Ecto neural progenitor cell (in vitro differentiated cells): Measurements from ENCODE around the gene CD44.

Source experiments
- DNase-seq: peaks from one replicate; pipeline ENCODE4 v3.0.0-alpha.2; 2018; ENCODE audit warnings: low spot score

Gene CD44

GRCh38 chr11:35158701-35159510, 19.9 kb downstream of the CD44 start:
- no peak for DNase-seq

- no peak for DNase-seq
Measured at GRCh38 chr11:35160246-35160824, 21.4 kb downstream of the CD44 start.

- DNase-seq, result no peak
Measured at GRCh38 chr11:35160902-35161597, 22.1 kb downstream of the CD44 start.

- DNase-seq, result no peak
Measured at GRCh38 chr11:35162745-35163144, 23.8 kb downstream of the CD44 start.

- no peak for DNase-seq
Measured at GRCh38 chr11:35163209-35163608, 24.2 kb downstream of the CD44 start.

- no peak for DNase-seq
Measured at GRCh38 chr11:35163702-35164496, 24.9 kb downstream of the CD44 start.

- DNase-seq, result no peak
Measured at GRCh38 chr11:35165030-35165422, 26.1 kb downstream of the CD44 start.

- DNase-seq, result no peak
Measured at GRCh38 chr11:35165423-35166368, 26.7 kb downstream of the CD44 start.

GRCh38 chr11:35166369-35167360, 27.7 kb downstream of the CD44 start:
- DNase-seq, result no peak

- DNase-seq, result no peak
Measured at GRCh38 chr11:35167426-35167954, 28.5 kb downstream of the CD44 start.

- no peak for DNase-seq
Measured at GRCh38 chr11:35168671-35169070, 29.7 kb downstream of the CD44 start.

- no peak for DNase-seq
Measured at GRCh38 chr11:35169112-35169511, 30.1 kb downstream of the CD44 start.

GRCh38 chr11:35169754-35170153, 30.8 kb downstream of the CD44 start:
- DNase-seq, result no peak

GRCh38 chr11:35170503-35170902, 31.5 kb downstream of the CD44 start:
- no peak for DNase-seq

- no peak for DNase-seq
Measured at GRCh38 chr11:35171226-35171625, 32.3 kb downstream of the CD44 start.

- DNase-seq, result no peak
Measured at GRCh38 chr11:35173011-35173511, 34.1 kb downstream of the CD44 start.

- no peak for DNase-seq
Measured at GRCh38 chr11:35173616-35174566, 34.9 kb downstream of the CD44 start.

GRCh38 chr11:35174666-35175065, 35.7 kb downstream of the CD44 start:
- no peak for DNase-seq
